H1 (cell line): ENCODE data around the gene CPPED1. TPM values are rescaled to one million over a fixed set of nuclear protein-coding genes. Genes with fewer than 3 reads are reported as not detected.

ENCODE experiments used
- CTCF ChIA-PET: fragments of 300-600 bp; sonication (Branson Sonifier 250); formaldehyde crosslinking; loops from one replicate; lab custom pipeline; 2021; ENCODE audit not compliant: partially characterized antibody; lab: Charles Lee
- POLR2A ChIA-PET: fragments of 300-600 bp; sonication (Branson Sonifier 250); formaldehyde crosslinking; loops from one replicate; lab custom pipeline; 2021; ENCODE audit warnings: inconsistent platforms; ENCODE audit not compliant: partially characterized antibody; lab: Charles Lee
- DNase-seq, 2 experiments: peaks; one replicate each; pipeline versions ENCODE4 v3.0.0 to v3.0.0-alpha.2; 2010 to 2022; ENCODE audit warnings: low spot score in 2 of 2, low read depth in 1 of 2, mixed read lengths in 1 of 2
- FAIRE-seq: peaks from 2 replicates; lab custom pipeline; 2011; peaks lifted over from hg19 to GRCh38; lab: Jason Lieb, UNC
- H2AFZ ChIP-seq: 2 replicates; pipeline ENCODE4 v1.8.1; 2012; ENCODE audit warnings: low read length, inconsistent platforms
- H2AK5ac ChIP-seq: 2 replicates; pipeline ENCODE4 v1.6.1; 2013; ENCODE audit warnings: low read depth, low read length
- H2BK120ac ChIP-seq: replicated peaks from 2 replicates; pipeline ENCODE3; 2013; ENCODE audit warnings: low read depth, low read length, inconsistent platforms
- H2BK12ac ChIP-seq: 2 replicates; pipeline ENCODE4 v1.6.1; 2013; ENCODE audit warnings: low read depth, low read length
- H2BK15ac ChIP-seq: 2 replicates; pipeline ENCODE4 v1.6.1; 2013; ENCODE audit warnings: low read length
- H2BK20ac ChIP-seq: 2 replicates; pipeline ENCODE4 v1.6.1; 2013; ENCODE audit warnings: low read length
- H2BK5ac ChIP-seq: 2 replicates; pipeline ENCODE4 v1.6.1; 2013; ENCODE audit warnings: low read depth, low read length
- H3K14ac ChIP-seq: 2 replicates; pipeline ENCODE4 v1.6.1; 2013; ENCODE audit warnings: inconsistent platforms; ENCODE audit not compliant: insufficient read length
- H3K18ac ChIP-seq: 2 replicates; pipeline ENCODE4 v1.6.1; 2013; ENCODE audit warnings: low read length; ENCODE audit errors: extremely low read depth
- H3K23ac ChIP-seq: 2 replicates; pipeline ENCODE4 v1.6.1; 2013; ENCODE audit warnings: inconsistent platforms; ENCODE audit not compliant: insufficient read length
- H3K23me2 ChIP-seq: 2 replicates; pipeline ENCODE4 v1.6.1; 2013; ENCODE audit warnings: low read depth, low read length
- H3K27ac ChIP-seq: 2 replicates; pipeline ENCODE4 v1.6.1; 2011; ENCODE audit warnings: low read depth, low read length, inconsistent platforms
- H3K27me3 ChIP-seq, 4 experiments: replicated peaks in 1 of 4; 1 replicate in 1 of 4; 2 replicates in 3 of 4; pipeline versions ENCODE4 v1.6.1 to v1.8.1; 2011 to 2013; ENCODE audit warnings: low read length in 3 of 4, mild to moderate bottlenecking in 3 of 4, inconsistent platforms in 2 of 4, mixed read lengths in 2 of 4, moderate library complexity in 1 of 4; ENCODE audit not compliant: control insufficient read depth in 3 of 4, insufficient read depth in 3 of 4; ENCODE audit errors: extremely low read depth in 1 of 4
- H3K36me3 ChIP-seq, 4 experiments: 2 replicates each; pipeline versions ENCODE4 v1.6.1 to v1.8.1; 2011 to 2013; ENCODE audit warnings: mild to moderate bottlenecking in 4 of 4, low read length in 3 of 4, moderate library complexity in 2 of 4, control low read depth in 1 of 4, inconsistent platforms in 1 of 4; ENCODE audit not compliant: insufficient read depth in 4 of 4, control insufficient read depth in 2 of 4
- H3K4ac ChIP-seq: replicated peaks from 2 replicates; pipeline ENCODE3; 2013; ENCODE audit warnings: low read length, low read depth, mixed read lengths, inconsistent platforms; ENCODE audit not compliant: insufficient read length
- H3K4me1 ChIP-seq, 4 experiments: replicated peaks in 1 of 4; 1 replicate in 1 of 4; 2 replicates in 3 of 4; pipeline versions ENCODE4 v1.6.1 to v1.8.1; 2011 to 2013; ENCODE audit warnings: low read length in 3 of 4, inconsistent platforms in 2 of 4, mixed read lengths in 1 of 4; ENCODE audit not compliant: insufficient read depth in 4 of 4, control insufficient read depth in 3 of 4
- H3K4me2 ChIP-seq, 2 experiments: 2 replicates each; pipeline versions ENCODE4 v1.6.1 to v1.8.1; 2011 to 2013; ENCODE audit warnings: low read depth in 2 of 2, low read length in 2 of 2, control low read depth in 1 of 2, inconsistent platforms in 1 of 2, mild to moderate bottlenecking in 1 of 2; ENCODE audit not compliant: insufficient read depth in 1 of 2
- H3K4me3 ChIP-seq, 4 experiments: fragments of 200-600, 300-600 bp in 1 of 4; sonication (generic), shearing (Covaris generic), sonication (Bioruptor Twin) in 1 of 4; 2 replicates each; pipeline versions ENCODE4 v1.5.1 to v1.8.1; 2011 to 2016; ENCODE audit warnings: low read length in 4 of 4, low read depth in 3 of 4, control low read depth in 2 of 4, inconsistent platforms in 2 of 4, mild to moderate bottlenecking in 2 of 4, mixed read lengths in 1 of 4, moderate library complexity in 1 of 4; ENCODE audit not compliant: insufficient read depth in 2 of 4; ENCODE audit errors: extremely low read depth in 1 of 4
- H3K56ac ChIP-seq: replicated peaks from 2 replicates; pipeline ENCODE3; 2013; ENCODE audit warnings: low read depth, mild to moderate bottlenecking, mixed read lengths, low read length, inconsistent platforms; ENCODE audit not compliant: insufficient read length
- H3K79me1 ChIP-seq: 2 replicates; pipeline ENCODE4 v1.6.1; 2013; ENCODE audit warnings: low read depth, low read length, control low read depth
- H3K79me2 ChIP-seq, 2 experiments: 2 replicates each; pipeline versions ENCODE4 v1.6.1 to v1.8.1; 2012 to 2013; ENCODE audit warnings: low read length in 2 of 2, mild to moderate bottlenecking in 2 of 2, inconsistent platforms in 1 of 2; ENCODE audit not compliant: insufficient read depth in 2 of 2, control insufficient read depth in 1 of 2
- H3K9ac ChIP-seq, 4 experiments: replicated peaks in 1 of 4; 1 replicate in 1 of 4; 2 replicates in 3 of 4; pipeline versions ENCODE4 v1.6.1 to v1.8.1; 2011 to 2013; ENCODE audit warnings: low read depth in 3 of 4, low read length in 3 of 4, control low read depth in 2 of 4, mild to moderate bottlenecking in 2 of 4, moderate library complexity in 2 of 4, inconsistent platforms in 1 of 4; ENCODE audit errors: extremely low read depth in 1 of 4
- H3K9me3 ChIP-seq, 2 experiments: 2 replicates each; pipeline versions ENCODE4 v1.6.1 to v1.8.1; 2012 to 2013; ENCODE audit warnings: mild to moderate bottlenecking in 2 of 2, moderate library complexity in 2 of 2, control low read depth in 1 of 2, inconsistent platforms in 1 of 2, low read depth in 1 of 2, low read length in 1 of 2, mixed read lengths in 1 of 2; ENCODE audit not compliant: insufficient read depth in 2 of 2
- H4K20me1 ChIP-seq, 2 experiments: replicated peaks in 1 of 2; 2 replicates each; pipeline versions ENCODE3 to v1.8.1; 2011 to 2013; ENCODE audit warnings: inconsistent platforms in 2 of 2, low read length in 2 of 2, mild to moderate bottlenecking in 1 of 2; ENCODE audit not compliant: insufficient read depth in 2 of 2, control insufficient read depth in 1 of 2
- H4K5ac ChIP-seq: 2 replicates; pipeline ENCODE4 v1.6.1; 2013; ENCODE audit warnings: low read length, low read depth, mixed read lengths, inconsistent platforms; ENCODE audit not compliant: insufficient read length
- H4K8ac ChIP-seq: 2 replicates; pipeline ENCODE4 v1.8.0; 2013; ENCODE audit warnings: mild to moderate bottlenecking, moderate library complexity, low read length, inconsistent platforms; ENCODE audit not compliant: insufficient read depth; ENCODE audit errors: extremely low read depth
- H4K91ac ChIP-seq: replicated peaks from 2 replicates; pipeline ENCODE3; 2013; ENCODE audit warnings: low read length, mixed read lengths, inconsistent platforms; ENCODE audit not compliant: insufficient read length
- SAP30 ChIP-seq: fragments of 300-600 bp; sonication (generic); IDR thresholded peaks from 2 replicates; pipeline ENCODE4 v1.7.1; 2012; ENCODE audit warnings: low read length, moderate library complexity, mild to moderate bottlenecking, inconsistent platforms; ENCODE audit not compliant: insufficient read depth, insufficient replicate concordance
- SIRT6 ChIP-seq: IDR thresholded peaks from one replicate; pipeline ENCODE4 v1.7.1; 2012; ENCODE audit warnings: low read length, inconsistent platforms
- WGBS, 2 experiments: shearing (Covaris generic) in 1 of 2; methylation state at CpG; one replicate each; pipeline versions ENCODE4 v1.1.6 to v1.1.7; 2013 to 2015; ENCODE audit warnings: low lambda C conversion rate in 2 of 2, mixed read lengths in 2 of 2, inconsistent platforms in 1 of 2, low coverage in 1 of 2, missing lambda C conversion rate in 1 of 2; ENCODE audit not compliant: insufficient replicate concordance in 2 of 2, insufficient coverage in 1 of 2, insufficient read length in 1 of 2; ENCODE audit errors: extremely low coverage in 1 of 2, missing lambda C conversion rate in 1 of 2; 5-methylcytosine and 5-hydroxymethylcytosine counted together
- polyA plus RNA-seq, 7 experiments: library from polyadenylated mRNA; depleted of rRNA in 3 of 7; stranded (reverse) in 5 of 7; unstranded in 2 of 7; fragments of >200 nt in 5 of 7; fragments of 200-250 nt in 2 of 7; gene quantifications; 1 replicate in 5 of 7; 2 replicates in 1 of 7; 4 replicates in 1 of 7; pipeline versions ENCODE4 v1.2.1 to v1.2.3, GENCODE V29; 2011 to 2013; ENCODE audit warnings: missing spikeins in 2 of 7, mixed read lengths in 2 of 7
- total RNA-seq: library from RNA; stranded (reverse); fragmentation: NEBNext Ultra II Directional; extraction: Animal tissue kit (Norgen Biotek cat#: 25700); gene quantifications from 2 replicates; pipeline ENCODE4 v1.2.1, GENCODE V29; 2021
- TF ChIP-seq, protein P1 (sequence below): IDR thresholded peaks from 2 replicates; pipeline ENCODE4 v1.6.1; 2011; ENCODE audit warnings: low read depth, mild to moderate bottlenecking, low read length; ENCODE audit not compliant: insufficient read depth

The CPPED1 gene
- total and polyA plus RNA-seq, 2 of the 8 experiments (the other 6 are each of a cell fraction or from before 2014, with no cell fraction given) = 3.5 to 11.2 TPM

DNA sequence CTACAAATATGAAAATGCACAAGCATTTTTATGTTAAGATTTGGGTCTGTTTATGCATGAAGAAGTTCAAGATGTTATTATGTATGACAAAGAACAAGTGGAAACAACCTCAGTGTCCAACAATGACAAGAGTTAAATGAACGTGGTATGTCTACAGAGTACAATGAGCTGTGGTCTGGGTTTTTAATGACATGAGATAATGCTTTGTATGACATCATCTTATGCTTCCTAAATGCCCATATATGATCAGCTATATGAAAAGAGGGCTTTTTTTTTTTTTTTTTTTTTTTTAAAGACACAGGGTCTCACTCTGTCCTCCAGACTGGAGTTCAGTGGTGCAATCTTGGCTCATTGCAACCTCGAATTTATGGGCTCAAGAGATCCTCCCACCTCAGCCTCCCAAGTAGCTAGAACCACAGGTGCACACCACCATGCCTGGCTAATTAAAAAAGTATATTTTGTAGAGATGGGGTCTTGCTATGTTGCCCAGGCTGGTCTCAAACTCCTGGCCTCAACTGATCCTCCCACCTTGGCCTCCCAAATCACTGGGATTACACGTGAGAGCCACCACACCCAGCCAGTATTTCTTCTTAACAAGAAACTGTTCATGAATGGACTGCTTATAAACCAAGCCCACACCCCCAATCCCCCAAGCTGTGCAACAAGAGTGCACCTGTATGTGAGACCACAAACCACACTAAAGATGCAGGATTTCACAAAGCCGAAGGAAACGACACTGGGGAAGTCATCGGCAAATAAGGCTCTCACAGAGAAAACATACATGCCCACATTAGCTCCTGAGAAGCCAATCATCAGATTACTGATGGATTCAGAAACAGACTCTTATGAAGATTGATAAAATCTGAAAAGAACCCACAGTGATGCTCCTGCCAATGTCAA is 114.5 kb downstream of the CPPED1 start:
- Histone ChIP-seq H4K5ac (no peak overlapping the region), H2BK12ac (no peak overlapping the region), H3K27me3 (no peaks in the 10 kb centered on the region), H2BK5ac (no peak overlapping the region), H3K4me2 (no peak overlapping the region), H3K9me3 (no peaks in the 10 kb centered on the region), H3K4me1 (peaks cover 0 to 7% (median 2%) of the 10 kb centered on the region in 4 experiments; a peak in 3 of 7 replicates), H2BK20ac (no peak overlapping the region), H3K36me3 (no peaks in the 10 kb centered on the region), H4K8ac (no peak overlapping the region), H3K56ac (no peak overlapping the region), H4K20me1 (no peaks in the 10 kb centered on the region), H3K23ac (no peak overlapping the region), H3K27ac (no peak overlapping the region), H3K23me2 (no peaks in the 10 kb centered on the region), H3K79me2 (no peaks in the 10 kb centered on the region), H3K9ac (no peak overlapping the region), H3K18ac (no peak overlapping the region), H3K79me1 (no peaks in the 10 kb centered on the region), H2AK5ac (no peak overlapping the region), H3K4me3 (no peak overlapping the region), H3K14ac (no peak overlapping the region), H2BK120ac (no peak overlapping the region), H3K4ac (no peak overlapping the region), H2AFZ (no peak overlapping the region), H2BK15ac (no peak overlapping the region), H4K91ac (no peak overlapping the region)
- TF ChIP-seq, protein P1, sequence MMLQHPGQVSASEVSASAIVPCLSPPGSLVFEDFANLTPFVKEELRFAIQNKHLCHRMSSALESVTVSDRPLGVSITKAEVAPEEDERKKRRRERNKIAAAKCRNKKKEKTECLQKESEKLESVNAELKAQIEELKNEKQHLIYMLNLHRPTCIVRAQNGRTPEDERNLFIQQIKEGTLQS = no peak
- no peak for TF ChIP-seq SIRT6
- no peak for TF ChIP-seq SAP30
- DNase-seq = no peak
- FAIRE-seq = no peak
- 99% methylated on average over 6 of the region's 6 CpGs; no CpG with 5 or more reads in 1 of the 2 experiments for WGBS, 2 experiments
- ChIA-PET CTCF (interaction anchor here (0.6 kb wide), 1 partner anchor 232 kb away, joined by 3 read pairs; no protein-coding TSS in a partner anchor), POLR2A (interaction anchor here (0.7 kb wide), 1 partner anchor 84 kb away, joined by 3 read pairs; no protein-coding TSS in a partner anchor)
